Testis (tissue), 3 donors: Measurements from ENCODE around the gene NAGLU. TPM values are rescaled to one million over a fixed set of nuclear protein-coding genes. Genes with fewer than 3 reads are reported as not detected.

Source experiments
- DNase-seq: peaks from one replicate; pipeline ENCODE4 v3.0.0-alpha.2; 2019
- H3K27ac ChIP-seq, 2 donors: fragments of 200-600 bp; sonication (generic); one replicate each; pipeline ENCODE4 v1.5.1; 2019
- H3K27me3 ChIP-seq: fragments of 200-600 bp; sonication (generic); one replicate; pipeline ENCODE4 v1.5.1; 2019
- H3K36me3 ChIP-seq: fragments of 200-600 bp; sonication (generic); one replicate; pipeline ENCODE4 v1.5.1; 2017; ENCODE audit warnings: low read depth; ENCODE audit errors: missing control alignments
- H3K4me1 ChIP-seq: fragments of 200-600 bp; sonication (generic); one replicate; pipeline ENCODE4 v1.5.1; 2019
- H3K4me3 ChIP-seq, 2 donors: fragments of 200-600 bp; sonication (generic); one replicate each; pipeline ENCODE4 v1.5.1; 2017 to 2019
- H3K9me3 ChIP-seq: fragments of 200-600 bp; sonication (generic); one replicate; pipeline ENCODE4 v1.5.1; 2017
- POLR2A ChIP-seq: fragments of 450-650 bp; IDR thresholded peaks from one replicate; pipeline ENCODE4 v1.6.1; 2017; ENCODE audit warnings: antibody characterized with exemption, mild to moderate bottlenecking, moderate library complexity
- WGBS, 2 donors: methylation state at CpG; one replicate each; pipeline ENCODE4 v1.1.5; 2018; 5-methylcytosine and 5-hydroxymethylcytosine counted together
- intact Hi-C: fragments of 100-400 bp; cut with DNase I; formaldehyde crosslinking; loops from one replicate; pipeline ENCODE4 v1.15.1; 2023; ENCODE audit warnings: low total_unique reads
- polyA plus RNA-seq: library from polyadenylated mRNA; stranded (reverse); fragments of 350-450 nt; fragmentation: Illumina TruSeq; extraction: RNeasy Lipid Tissue Mini Kit (QIAGEN cat#74804); gene quantifications from one replicate; pipeline ENCODE4 v1.2.3, GENCODE V29; 2014; ENCODE audit warnings: low read depth, low replicate concordance; ENCODE audit not compliant: insufficient read depth
- total RNA-seq, 2 donors: library from RNA; depleted of rRNA; stranded (reverse); fragments of >200 nt; gene quantifications; one replicate each; pipeline ENCODE4 v1.2.3, GENCODE V29; 2016
- TF ChIP-seq, protein P1 (sequence below), 3 experiments: fragments of 450-650 bp in 2 of 3; fragments of 200-600 bp in 1 of 3; sonication (generic) in 1 of 3; IDR thresholded peaks; one replicate each; pipeline ENCODE4 v1.5.1; 2016 to 2019; ENCODE audit warnings: antibody characterized with exemption in 3 of 3, mild to moderate bottlenecking in 2 of 3, moderate library complexity in 1 of 3

The NAGLU gene
- total and polyA plus RNA-seq, 3 donors from 2014 or later: 18.9 to 40.6 (median 37.6) TPM

DNA sequence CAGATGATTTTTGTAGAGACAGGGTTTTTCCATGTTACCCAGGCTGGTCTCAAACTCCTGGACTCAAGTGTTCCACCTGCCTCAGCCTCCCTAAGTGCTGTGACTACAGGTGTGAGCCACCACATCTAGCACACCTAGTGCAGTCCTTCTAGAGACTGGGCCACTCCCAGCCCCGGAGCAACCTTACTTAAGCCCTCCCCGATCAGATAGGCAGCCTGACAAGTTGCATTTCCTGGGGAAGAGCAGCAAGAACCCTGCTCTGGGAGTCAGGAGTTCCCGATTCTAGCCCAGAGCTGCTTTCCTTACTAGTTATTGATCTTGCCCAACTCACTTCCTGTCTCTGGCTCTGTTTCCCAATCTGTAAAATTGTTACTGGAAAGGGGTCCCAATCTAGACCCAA, 7.0 kb upstream of the NAGLU start:
- intact Hi-C loops: loop anchor here (10.0 kb wide), 1 partner anchor 104 kb away; the partner anchor contains the start of gene CAVIN1
- no peak for DNase-seq
- Histone ChIP-seq H3K36me3 (no peaks in the 10 kb centered on the region), H3K9me3 (no peaks in the 10 kb centered on the region), H3K27me3 (no peaks in the 10 kb centered on the region), H3K4me3 (no peak overlapping the region), H3K4me1 (peaks cover 28% of the 10 kb centered on the region), H3K27ac (no peak overlapping the region)
- 74 to 77% methylated on average over 2 to 3 of the region's 3 CpGs for WGBS, 2 donors
- TF ChIP-seq, protein P1, sequence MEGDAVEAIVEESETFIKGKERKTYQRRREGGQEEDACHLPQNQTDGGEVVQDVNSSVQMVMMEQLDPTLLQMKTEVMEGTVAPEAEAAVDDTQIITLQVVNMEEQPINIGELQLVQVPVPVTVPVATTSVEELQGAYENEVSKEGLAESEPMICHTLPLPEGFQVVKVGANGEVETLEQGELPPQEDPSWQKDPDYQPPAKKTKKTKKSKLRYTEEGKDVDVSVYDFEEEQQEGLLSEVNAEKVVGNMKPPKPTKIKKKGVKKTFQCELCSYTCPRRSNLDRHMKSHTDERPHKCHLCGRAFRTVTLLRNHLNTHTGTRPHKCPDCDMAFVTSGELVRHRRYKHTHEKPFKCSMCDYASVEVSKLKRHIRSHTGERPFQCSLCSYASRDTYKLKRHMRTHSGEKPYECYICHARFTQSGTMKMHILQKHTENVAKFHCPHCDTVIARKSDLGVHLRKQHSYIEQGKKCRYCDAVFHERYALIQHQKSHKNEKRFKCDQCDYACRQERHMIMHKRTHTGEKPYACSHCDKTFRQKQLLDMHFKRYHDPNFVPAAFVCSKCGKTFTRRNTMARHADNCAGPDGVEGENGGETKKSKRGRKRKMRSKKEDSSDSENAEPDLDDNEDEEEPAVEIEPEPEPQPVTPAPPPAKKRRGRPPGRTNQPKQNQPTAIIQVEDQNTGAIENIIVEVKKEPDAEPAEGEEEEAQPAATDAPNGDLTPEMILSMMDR (IDR thresholded peaks at IDR 0.05): no peak
- TF ChIP-seq POLR2A: no peak

DNA sequence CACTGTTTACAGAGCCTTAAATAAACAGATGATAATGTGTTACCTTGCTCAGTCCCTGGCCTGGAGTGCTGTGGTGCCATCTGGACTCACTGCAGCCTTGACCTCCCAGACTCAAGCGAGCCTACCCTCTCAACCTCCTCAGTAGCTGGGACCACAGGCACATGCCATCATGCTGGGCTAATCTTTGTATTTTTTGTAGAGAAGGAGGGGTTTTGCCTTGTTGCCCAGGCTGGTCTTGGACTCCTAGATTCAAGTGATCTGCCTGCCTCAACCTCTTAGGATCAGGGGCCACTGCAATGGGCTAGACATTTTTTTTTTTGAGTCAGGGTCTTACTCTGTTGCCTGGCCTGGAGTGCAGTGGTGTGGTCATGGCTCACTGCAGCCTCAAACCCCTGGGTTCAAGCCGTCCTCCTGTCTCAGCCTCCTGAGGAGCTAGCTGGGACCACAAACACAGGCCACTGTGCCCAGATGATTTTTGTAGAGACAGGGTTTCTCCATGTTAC, 5.0 kb upstream of the NAGLU start:
- H3K27me3 ChIP-seq: no peaks in the 10 kb centered on the region
- intact Hi-C loops: no loop called here
- TF ChIP-seq, protein P1 (IDR thresholded peaks at IDR 0.05): no peak
- TF ChIP-seq POLR2A: no peak
- H3K27ac ChIP-seq: peak overlapping the region in 1 of 2 donors; percentile 85
- DNase-seq: no peak
- H3K4me3 ChIP-seq: no peak overlapping the region
- no peaks in the 10 kb centered on the region for H3K36me3 ChIP-seq
- no peaks in the 10 kb centered on the region for H3K9me3 ChIP-seq
- peaks cover 22% of the 10 kb centered on the region for H3K4me1 ChIP-seq
- WGBS, 2 donors: 71 to 72% methylated on average over 2 of the region's 2 CpGs

DNA sequence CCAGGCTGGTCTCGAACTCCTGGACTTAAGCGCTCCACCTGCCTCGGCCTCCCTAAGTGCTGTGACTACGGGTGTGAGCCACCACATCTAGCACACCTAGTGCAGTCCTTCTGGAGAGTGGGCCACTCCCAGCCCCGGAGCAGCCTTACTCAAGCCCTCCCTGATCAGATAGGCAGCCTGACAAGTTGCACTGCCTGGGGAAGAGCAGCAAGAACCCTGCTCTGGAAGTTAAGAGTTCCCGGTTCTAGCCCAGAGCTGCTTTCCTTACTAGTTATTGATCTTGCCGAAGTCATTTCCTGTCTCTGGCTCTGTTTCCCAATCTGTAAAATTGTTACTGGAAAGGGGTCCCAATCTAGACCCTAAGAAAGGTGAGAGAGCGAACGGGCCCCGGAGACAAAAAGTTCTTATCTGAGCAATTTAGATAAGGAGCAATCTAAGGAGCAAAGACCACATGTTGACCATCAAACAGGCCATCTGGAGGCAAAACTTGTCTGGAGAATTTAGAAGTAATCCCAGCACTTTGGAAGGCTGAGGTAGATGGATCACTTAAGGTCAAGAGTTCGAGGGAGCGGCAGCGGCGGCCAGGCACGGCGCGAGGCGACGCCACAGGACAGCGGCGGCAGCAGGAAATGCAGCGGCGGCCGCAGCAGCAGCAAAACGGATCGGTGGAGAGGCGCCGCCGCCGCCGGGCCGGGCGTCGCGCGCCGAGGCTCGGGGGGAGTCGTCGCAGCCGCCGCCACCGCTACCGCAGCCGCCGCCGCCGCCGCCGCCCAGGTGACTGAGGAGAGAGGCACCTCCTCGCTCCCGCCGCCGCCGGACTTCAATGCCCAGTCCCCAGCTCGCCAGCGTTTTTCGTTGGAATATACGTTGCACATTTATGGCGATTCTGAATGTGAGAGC, 4.3 kb upstream of the NAGLU start:
- peak; percentile 72 for DNase-seq
- TF ChIP-seq, protein P1 (IDR thresholded peaks at IDR 0.05): peak; percentile 31 to 63 (median 58)
- no peak for TF ChIP-seq POLR2A

DNA sequence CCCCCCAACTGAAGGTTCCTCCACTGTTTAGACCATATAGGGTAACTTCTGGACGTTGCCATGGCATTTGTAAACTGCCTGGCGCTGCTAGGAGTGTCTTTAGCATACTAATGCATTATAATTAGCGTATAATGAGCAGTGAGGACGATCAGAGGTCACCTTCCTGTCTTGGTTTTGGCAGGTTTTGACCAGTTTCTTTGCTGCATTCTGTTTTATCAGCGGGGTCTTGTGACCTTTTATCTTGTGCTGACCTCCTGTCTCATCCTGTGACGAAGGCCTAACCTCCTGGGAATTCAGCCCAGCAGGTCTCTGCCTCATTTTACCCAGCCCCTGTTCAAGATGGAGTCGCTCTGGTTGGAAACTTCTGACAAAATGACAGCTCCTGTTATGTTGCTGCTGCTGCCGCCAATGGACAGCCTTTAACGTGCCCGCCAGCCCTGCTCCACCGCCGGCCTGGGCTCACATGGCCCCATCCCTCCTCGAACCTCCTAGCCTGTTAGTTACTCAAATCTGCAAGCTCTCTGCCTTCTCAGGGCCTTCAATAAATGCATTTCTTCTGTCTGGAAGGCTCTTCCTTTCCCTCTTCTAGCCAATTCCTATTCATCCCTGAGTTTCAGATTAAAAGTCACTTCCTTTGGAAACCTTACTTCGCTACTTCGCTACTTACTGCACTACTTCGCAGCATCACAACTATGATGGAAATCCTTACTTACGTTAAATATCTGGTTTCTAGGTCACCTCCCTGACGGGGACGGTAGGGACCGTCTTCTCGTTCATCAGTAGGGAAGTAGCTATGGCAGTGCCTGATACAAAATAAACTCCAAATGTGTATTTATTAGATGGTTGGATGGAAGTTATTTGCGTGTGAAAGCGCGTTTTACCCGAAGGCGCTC, 640 bp upstream of the NAGLU start:
- 29 to 35% methylated on average over 21 to 26 of the region's 26 CpGs for WGBS, 2 donors

More for the DNA sequence above, 4.3 kb upstream of the NAGLU start:
- Histone ChIP-seq H3K4me1 (peaks cover 15% of the 10 kb centered on the region), H3K4me3 (peak overlapping the region; percentile 54 to 67), H3K36me3 (no peaks in the 10 kb centered on the region), H3K27ac (peak overlapping the region; percentile 56 to 85), H3K9me3 (no peaks in the 10 kb centered on the region), H3K27me3 (no peaks in the 10 kb centered on the region)
- intact Hi-C loops: no loop called here
- 9 to 10% methylated on average over 42 to 60 of the region's 60 CpGs for WGBS, 2 donors

More for the DNA sequence above, 640 bp upstream of the NAGLU start:
- peaks cover 19% of the 10 kb centered on the region for H3K4me1 ChIP-seq
- H3K9me3 ChIP-seq: no peaks in the 10 kb centered on the region
- no peak for DNase-seq
- peak overlapping the region; percentile 81 to 97 for H3K27ac ChIP-seq
- no peaks in the 10 kb centered on the region for H3K36me3 ChIP-seq
- intact Hi-C loops: no loop called here
- TF ChIP-seq, protein P1 (IDR thresholded peaks at IDR 0.05): no peak
- no peak for TF ChIP-seq POLR2A
- peak overlapping the region; percentile 60 to 83 for H3K4me3 ChIP-seq
- no peaks in the 10 kb centered on the region for H3K27me3 ChIP-seq
